Chondrocyte (in vitro differentiated cells): ENCODE results near the gene DND1. TPM values are rescaled to one million over a fixed set of nuclear protein-coding genes. Genes with fewer than 3 reads are reported as not detected.
A peak's percentile ranks its signal among the peaks of the same experiment; 100 is the strongest.
"Not testable (repeated sequence)": the region's sequence is repeated elsewhere in the genome, so short reads cannot be mapped to it uniquely, and the experiment has no call there.

Experiments used
- DNase-seq: peaks from one replicate; pipeline ENCODE4 v3.0.0; 2021; ENCODE audit warnings: mixed read lengths, low spot score
- H3K27ac Mint-ChIP-seq: one replicate; pipeline ENCODE4 v1.8.0; 2021; ENCODE audit warnings: mild to moderate bottlenecking, moderate library complexity, mixed read lengths; ENCODE audit not compliant: unreplicated experiment
- H3K27me3 Mint-ChIP-seq: 2 replicates; pipeline ENCODE4 v1.8.0; 2021; ENCODE audit warnings: low read depth, mixed read lengths
- H3K36me3 Mint-ChIP-seq: 2 replicates; pipeline ENCODE4 v1.8.0; 2021; ENCODE audit warnings: low read depth, mixed read lengths
- H3K4me1 Mint-ChIP-seq: 2 replicates; pipeline ENCODE4 v1.8.0; 2021; ENCODE audit warnings: low read depth, mild to moderate bottlenecking, mixed read lengths
- H3K4me3 Mint-ChIP-seq: one replicate; pipeline ENCODE4 v1.8.0; 2021; ENCODE audit warnings: mild to moderate bottlenecking, moderate library complexity, mixed read lengths; ENCODE audit not compliant: unreplicated experiment
- H3K9me3 Mint-ChIP-seq: 2 replicates; pipeline ENCODE4 v1.8.0; 2021; ENCODE audit warnings: low read depth, mixed read lengths
- CTCF ChIP-seq: fragments of 200-600 bp; sonication (generic); IDR thresholded peaks from 2 replicates; pipeline ENCODE4 v1.5.0; 2021; ENCODE audit warnings: antibody characterized with exemption, mild to moderate bottlenecking, moderate library complexity
- total RNA-seq: library from RNA; stranded (reverse); gene quantifications from 3 replicates; pipeline ENCODE4 v1.2.1, GENCODE V29; 2021

The DND1 gene
- total RNA-seq, 1 donor from 2014 or later = 1.3 TPM

- Mint-ChIP-seq H3K4me1 (peaks cover 16% of the 10 kb centered on the region), H3K9me3 (no peaks in the 10 kb centered on the region), H3K36me3 (peaks cover 2% of the 10 kb centered on the region), H3K27me3 (no peaks in the 10 kb centered on the region), H3K4me3 (no peak overlapping the region), H3K27ac (no peak overlapping the region)
- TF ChIP-seq CTCF = no peak
- DNase-seq = no peak
Measured at GRCh38 chr5:140711794-140712193, 38.4 kb upstream of the DND1 start.

- Mint-ChIP-seq H3K4me3 (peak overlapping the region; percentile 87), H3K27me3 (no peaks in the 10 kb centered on the region), H3K27ac (peak overlapping the region; percentile 96), H3K4me1 (peaks cover 16% of the 10 kb centered on the region), H3K9me3 (no peaks in the 10 kb centered on the region), H3K36me3 (peaks cover 9% of the 10 kb centered on the region)
- peak; percentile 96 for DNase-seq
- TF ChIP-seq CTCF = no peak
Measured at GRCh38 chr5:140710899-140711552, 37.6 kb upstream of the DND1 start.

- H3K4me3 Mint-ChIP-seq, H3K9me3 Mint-ChIP-seq, DNase-seq, H3K27me3 Mint-ChIP-seq, H3K27ac Mint-ChIP-seq: not testable (repeated sequence)
- Mint-ChIP-seq H3K4me1 (peaks cover 16% of the 10 kb centered on the region), H3K36me3 (peaks cover 24% of the 10 kb centered on the region)
Measured at GRCh38 chr5:140708787-140709186, 35.4 kb upstream of the DND1 start.

GRCh38 chr5:140707812-140708211, 34.4 kb upstream of the DND1 start:
- Mint-ChIP-seq H3K9me3 (no peaks in the 10 kb centered on the region), H3K4me1 (peaks cover 13% of the 10 kb centered on the region), H3K4me3 (no peak overlapping the region), H3K27me3 (no peaks in the 10 kb centered on the region), H3K27ac (no peak overlapping the region), H3K36me3 (peaks cover 29% of the 10 kb centered on the region)
- no peak for TF ChIP-seq CTCF
- DNase-seq = no peak

- peak; percentile 94 for DNase-seq
- Mint-ChIP-seq H3K4me3 (peak within 1 kb of the TSS; percentile 88), H3K9me3 (no peaks in the 10 kb centered on the region), H3K36me3 (peaks cover 52% of the 10 kb centered on the region), H3K27ac (peak within 1 kb of the TSS; percentile 88), H3K4me1 (peaks cover 23% of the 10 kb centered on the region), H3K27me3 (no peaks in the 10 kb centered on the region)
- no peak for TF ChIP-seq CTCF
Measured at GRCh38 chr5:140700177-140701144, 27.1 kb upstream of the DND1 start, which contains the start of gene ZMAT2. Gene ZMAT2 (plus strand): TSS chr5:140700447. CDS start chr5:140700461, 14 bp downstream.
